Esophagus squamous epithelium (tissue), 5 donors: Measurements from ENCODE around the gene PRKCE. TPM values are rescaled to one million over a fixed set of nuclear protein-coding genes. Genes with fewer than 3 reads are reported as not detected.

Experiments
- DNase-seq: peaks from one replicate; lab custom pipeline; 2025; lab: John Stamatoyannopoulos, UW
- H3K27ac ChIP-seq, 4 donors: fragments of 200-600 bp; sonication (generic); one replicate each; pipeline ENCODE4 v1.5.1; 2016 to 2019; ENCODE audit warnings: mild to moderate bottlenecking in 1 of 4
- H3K27me3 ChIP-seq, 4 donors: fragments of 200-600 bp; sonication (generic); 1 replicate in 3 of 4; 2 replicates in 1 of 4; pipeline versions ENCODE4 v1.5.1 to v1.6.0; 2017 to 2021; ENCODE audit warnings: antibody characterized with exemption in 1 of 4
- H3K36me3 ChIP-seq, 3 donors: fragments of 200-600 bp; sonication (generic); one replicate each; pipeline ENCODE4 v1.5.1; 2016 to 2019
- H3K4me1 ChIP-seq, 3 donors: fragments of 200-600 bp; sonication (generic); one replicate each; pipeline ENCODE4 v1.5.1; 2017 to 2019
- H3K4me3 ChIP-seq, 4 donors: fragments of 200-600 bp; sonication (generic); 1 replicate in 3 of 4; 2 replicates in 1 of 4; pipeline ENCODE4 v1.5.1; 2016 to 2019; ENCODE audit warnings: mild to moderate bottlenecking in 2 of 4, moderate library complexity in 1 of 4
- H3K9me3 ChIP-seq, 3 donors: fragments of 200-600 bp; sonication (generic); one replicate each; pipeline ENCODE4 v1.5.1; 2016 to 2019
- CTCF ChIP-seq, 6 experiments: fragments of 450-650 bp in 4 of 6; fragments of 200-600 bp in 2 of 6; sonication (generic) in 2 of 6; IDR thresholded peaks; one replicate each; pipeline ENCODE4 v1.5.1; 2016 to 2019; ENCODE audit warnings: antibody characterized with exemption in 6 of 6, mild to moderate bottlenecking in 4 of 6, moderate library complexity in 4 of 6
- POLR2A ChIP-seq, 4 donors: fragments of 450-650 bp; IDR thresholded peaks; one replicate each; pipeline ENCODE4 v1.6.1; 2017; ENCODE audit warnings: antibody characterized with exemption in 4 of 4, mild to moderate bottlenecking in 4 of 4, moderate library complexity in 3 of 4
- whole genome bisulfite sequencing, 2 donors: methylation state at CpG; one replicate each; pipeline ENCODE4 v1.1.5; 2018; 5-methylcytosine and 5-hydroxymethylcytosine counted together
- intact Hi-C: fragments of 100-400 bp; cut with DNase I; formaldehyde crosslinking; loops from one replicate; pipeline ENCODE4 v1.15.0; 2022
- total RNA-seq, 4 donors: library from RNA; depleted of rRNA; stranded (reverse); fragments of >200 nt; gene quantifications; one replicate each; pipeline ENCODE4 v1.1.0, GENCODE V29; 2016
- donor health status: DM: yes; HTN: yes; CAD: no.

PRKCE gene
- total RNA-seq, 4 donors from 2014 or later: 6.5 to 13.7 (median 9.9) TPM

- intact Hi-C loops: no loop called here
- H3K36me3 ChIP-seq: no peaks in the 10 kb centered on the region
- DNase-seq: no peak
- H3K27me3 ChIP-seq: no peaks in the 10 kb centered on the region
- peak overlapping the region in 3 of 4 donors; percentile 49 to 83 (median 63) for H3K27ac ChIP-seq
- TF ChIP-seq POLR2A (IDR thresholded peaks at IDR 0.05) (no peak), CTCF (IDR thresholded peaks at IDR 0.05) (no peak)
- 40 to 55% methylated on average over 3 to 6 of the region's 6 CpGs for WGBS, 2 donors
- H3K4me1 ChIP-seq: peaks cover 4 to 23% (median 20%) of the 10 kb centered on the region in 3 donors
- H3K9me3 ChIP-seq: no peaks in the 10 kb centered on the region
- no peak overlapping the region for H3K4me3 ChIP-seq
Observed at GRCh38 chr2:46179037-46179621, 527.7 kb downstream of the PRKCE start.

- no peak for TF ChIP-seq POLR2A (IDR thresholded peaks at IDR 0.05)
- no peak for TF ChIP-seq CTCF (IDR thresholded peaks at IDR 0.05)
- DNase-seq: no peak
- intact Hi-C loops: no loop called here
- no peaks in the 10 kb centered on the region for H3K9me3 ChIP-seq
- H3K4me1 ChIP-seq: peaks cover 4 to 16% (median 13%) of the 10 kb centered on the region in 3 donors
- H3K4me3 ChIP-seq: no peak overlapping the region
- H3K36me3 ChIP-seq: peaks cover 0 to 8% (median 5%) of the 10 kb centered on the region in 3 donors
- 87 to 91% methylated on average over 2 of the region's 2 CpGs for WGBS, 2 donors
- H3K27me3 ChIP-seq: no peaks in the 10 kb centered on the region
- peak overlapping the region in 1 of 4 donors; percentile 49 for H3K27ac ChIP-seq
Observed at GRCh38 chr2:46180189-46180588, 528.7 kb downstream of the PRKCE start.

GRCh38 chr2:46181306-46181705, 529.8 kb downstream of the PRKCE start:
- H3K4me3 ChIP-seq: no peak overlapping the region
- H3K4me1 ChIP-seq: peaks cover 4 to 17% (median 13%) of the 10 kb centered on the region in 3 donors
- intact Hi-C loops: no loop called here
- TF ChIP-seq POLR2A (IDR thresholded peaks at IDR 0.05) (no peak), CTCF (IDR thresholded peaks at IDR 0.05) (no peak)
- H3K27ac ChIP-seq: no peak overlapping the region
- no peak for DNase-seq
- no peaks in the 10 kb centered on the region for H3K27me3 ChIP-seq
- peaks cover 0 to 17% (median 6%) of the 10 kb centered on the region in 3 donors for H3K36me3 ChIP-seq
- 73 to 85% methylated on average over 1 to 2 of the region's 2 CpGs for WGBS, 2 donors
- no peaks in the 10 kb centered on the region for H3K9me3 ChIP-seq

GRCh38 chr2:46181789-46182530, 530.5 kb downstream of the PRKCE start:
- Histone ChIP-seq H3K9me3 (no peaks in the 10 kb centered on the region), H3K36me3 (peaks cover 0 to 17% (median 6%) of the 10 kb centered on the region in 3 donors), H3K4me1 (peaks cover 4 to 23% (median 16%) of the 10 kb centered on the region in 3 donors), H3K4me3 (no peak overlapping the region), H3K27ac (no peak overlapping the region), H3K27me3 (no peaks in the 10 kb centered on the region)
- WGBS, 2 donors: 92 to 94% methylated on average over 10 to 17 of the region's 18 CpGs
- no peak for TF ChIP-seq POLR2A (IDR thresholded peaks at IDR 0.05)
- TF ChIP-seq CTCF (IDR thresholded peaks at IDR 0.05): no peak
- DNase-seq: no peak
- intact Hi-C loops: no loop called here

GRCh38 chr2:46183426-46183825, 532.0 kb downstream of the PRKCE start:
- 81 to 86% methylated on average over 4 of the region's 4 CpGs for WGBS, 2 donors
- intact Hi-C loops: no loop called here
- Histone ChIP-seq H3K27me3 (no peaks in the 10 kb centered on the region), H3K9me3 (no peaks in the 10 kb centered on the region), H3K27ac (no peak overlapping the region), H3K4me3 (no peak overlapping the region), H3K4me1 (peaks cover 4 to 38% (median 23%) of the 10 kb centered on the region in 3 donors), H3K36me3 (peaks cover 0 to 17% (median 6%) of the 10 kb centered on the region in 3 donors)
- no peak for DNase-seq
- TF ChIP-seq POLR2A (IDR thresholded peaks at IDR 0.05) (no peak), CTCF (IDR thresholded peaks at IDR 0.05) (no peak)
